ENCODE measurements around the gene SMYD3.

Gene SMYD3

DNA sequence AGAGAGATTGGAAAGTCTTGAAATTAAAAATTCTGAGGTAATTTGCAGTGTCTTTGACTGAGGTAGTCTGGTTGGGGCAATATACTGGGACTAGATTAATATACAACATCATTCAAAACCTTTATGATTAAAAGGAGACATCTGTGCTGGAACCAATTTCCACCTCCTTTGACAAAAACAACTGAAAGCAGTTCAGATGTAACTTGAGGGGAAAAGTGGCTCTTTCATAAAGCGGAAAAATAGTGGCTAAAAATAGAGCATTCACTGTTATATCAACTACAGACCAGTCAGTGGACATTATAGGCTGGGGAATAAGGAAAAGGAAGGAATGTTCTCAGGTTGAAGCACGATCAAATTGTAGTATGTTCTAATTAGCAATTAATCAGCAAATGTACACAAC, 635.9 kb downstream of the SMYD3 start:
- no peak overlapping the region for H3K27ac ChIP-seq (replicated peaks)
- no peaks in the 10 kb centered on the region for H3K27me3 ChIP-seq (ENCODE audit: insufficient read depth, poor library complexity, severe bottlenecking)
- no peak overlapping the region for H3K4me3 ChIP-seq (replicated peaks; ENCODE audit: insufficient read depth, low read length)
- DNase-seq (ENCODE audit: low read depth in 1 of 2, low spot score in 1 of 2): no peak
- TF ChIP-seq POLR2AphosphoS5 (IDR thresholded peaks at IDR 0.05; ENCODE audit: low read depth): no peak
- TF ChIP-seq SPI1 (IDR thresholded peaks at IDR 0.05; ENCODE audit: borderline replicate concordance, low read depth): no peak
- no peak for TF ChIP-seq GABPA (IDR thresholded peaks at IDR 0.05; ENCODE audit: low read depth)

DNA sequence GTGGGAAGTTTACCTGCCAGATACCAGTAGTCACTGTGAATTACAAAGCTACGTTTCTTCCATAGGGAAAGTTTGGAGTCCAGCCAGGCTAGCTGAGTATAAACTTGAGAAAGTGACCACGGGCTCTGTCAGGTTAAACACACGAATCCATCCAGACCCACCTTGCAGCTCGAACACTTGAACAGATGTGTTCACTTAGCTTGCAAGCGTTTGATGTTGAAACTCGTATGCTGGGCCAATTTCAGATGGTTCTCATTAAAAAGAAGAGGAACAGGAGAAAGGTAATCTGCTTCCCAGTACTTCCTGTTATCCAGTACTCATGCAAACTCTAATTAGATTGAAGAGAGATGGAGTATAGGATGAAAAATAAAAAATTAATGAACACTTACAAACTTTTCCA, 636.4 kb downstream of the SMYD3 start:
- H3K27ac ChIP-seq (replicated peaks): no peak overlapping the region
- DNase-seq (ENCODE audit: low read depth in 1 of 2, low spot score in 1 of 2): no peak
- H3K27me3 ChIP-seq (ENCODE audit: insufficient read depth, poor library complexity, severe bottlenecking): no peaks in the 10 kb centered on the region
- TF ChIP-seq, protein P1, sequence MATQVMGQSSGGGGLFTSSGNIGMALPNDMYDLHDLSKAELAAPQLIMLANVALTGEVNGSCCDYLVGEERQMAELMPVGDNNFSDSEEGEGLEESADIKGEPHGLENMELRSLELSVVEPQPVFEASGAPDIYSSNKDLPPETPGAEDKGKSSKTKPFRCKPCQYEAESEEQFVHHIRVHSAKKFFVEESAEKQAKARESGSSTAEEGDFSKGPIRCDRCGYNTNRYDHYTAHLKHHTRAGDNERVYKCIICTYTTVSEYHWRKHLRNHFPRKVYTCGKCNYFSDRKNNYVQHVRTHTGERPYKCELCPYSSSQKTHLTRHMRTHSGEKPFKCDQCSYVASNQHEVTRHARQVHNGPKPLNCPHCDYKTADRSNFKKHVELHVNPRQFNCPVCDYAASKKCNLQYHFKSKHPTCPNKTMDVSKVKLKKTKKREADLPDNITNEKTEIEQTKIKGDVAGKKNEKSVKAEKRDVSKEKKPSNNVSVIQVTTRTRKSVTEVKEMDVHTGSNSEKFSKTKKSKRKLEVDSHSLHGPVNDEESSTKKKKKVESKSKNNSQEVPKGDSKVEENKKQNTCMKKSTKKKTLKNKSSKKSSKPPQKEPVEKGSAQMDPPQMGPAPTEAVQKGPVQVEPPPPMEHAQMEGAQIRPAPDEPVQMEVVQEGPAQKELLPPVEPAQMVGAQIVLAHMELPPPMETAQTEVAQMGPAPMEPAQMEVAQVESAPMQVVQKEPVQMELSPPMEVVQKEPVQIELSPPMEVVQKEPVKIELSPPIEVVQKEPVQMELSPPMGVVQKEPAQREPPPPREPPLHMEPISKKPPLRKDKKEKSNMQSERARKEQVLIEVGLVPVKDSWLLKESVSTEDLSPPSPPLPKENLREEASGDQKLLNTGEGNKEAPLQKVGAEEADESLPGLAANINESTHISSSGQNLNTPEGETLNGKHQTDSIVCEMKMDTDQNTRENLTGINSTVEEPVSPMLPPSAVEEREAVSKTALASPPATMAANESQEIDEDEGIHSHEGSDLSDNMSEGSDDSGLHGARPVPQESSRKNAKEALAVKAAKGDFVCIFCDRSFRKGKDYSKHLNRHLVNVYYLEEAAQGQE (IDR thresholded peaks at IDR 0.05; ENCODE audit: insufficient replicate concordance, low read depth): no peak
- no peak for TF ChIP-seq GABPA (IDR thresholded peaks at IDR 0.05; ENCODE audit: low read depth)
- TF ChIP-seq, protein P2, sequence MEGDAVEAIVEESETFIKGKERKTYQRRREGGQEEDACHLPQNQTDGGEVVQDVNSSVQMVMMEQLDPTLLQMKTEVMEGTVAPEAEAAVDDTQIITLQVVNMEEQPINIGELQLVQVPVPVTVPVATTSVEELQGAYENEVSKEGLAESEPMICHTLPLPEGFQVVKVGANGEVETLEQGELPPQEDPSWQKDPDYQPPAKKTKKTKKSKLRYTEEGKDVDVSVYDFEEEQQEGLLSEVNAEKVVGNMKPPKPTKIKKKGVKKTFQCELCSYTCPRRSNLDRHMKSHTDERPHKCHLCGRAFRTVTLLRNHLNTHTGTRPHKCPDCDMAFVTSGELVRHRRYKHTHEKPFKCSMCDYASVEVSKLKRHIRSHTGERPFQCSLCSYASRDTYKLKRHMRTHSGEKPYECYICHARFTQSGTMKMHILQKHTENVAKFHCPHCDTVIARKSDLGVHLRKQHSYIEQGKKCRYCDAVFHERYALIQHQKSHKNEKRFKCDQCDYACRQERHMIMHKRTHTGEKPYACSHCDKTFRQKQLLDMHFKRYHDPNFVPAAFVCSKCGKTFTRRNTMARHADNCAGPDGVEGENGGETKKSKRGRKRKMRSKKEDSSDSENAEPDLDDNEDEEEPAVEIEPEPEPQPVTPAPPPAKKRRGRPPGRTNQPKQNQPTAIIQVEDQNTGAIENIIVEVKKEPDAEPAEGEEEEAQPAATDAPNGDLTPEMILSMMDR (IDR thresholded peaks at IDR 0.05; ENCODE audit: insufficient read depth, low read length): no peak
- no peak overlapping the region for H3K4me3 ChIP-seq (replicated peaks; ENCODE audit: insufficient read depth, low read length)

DNA sequence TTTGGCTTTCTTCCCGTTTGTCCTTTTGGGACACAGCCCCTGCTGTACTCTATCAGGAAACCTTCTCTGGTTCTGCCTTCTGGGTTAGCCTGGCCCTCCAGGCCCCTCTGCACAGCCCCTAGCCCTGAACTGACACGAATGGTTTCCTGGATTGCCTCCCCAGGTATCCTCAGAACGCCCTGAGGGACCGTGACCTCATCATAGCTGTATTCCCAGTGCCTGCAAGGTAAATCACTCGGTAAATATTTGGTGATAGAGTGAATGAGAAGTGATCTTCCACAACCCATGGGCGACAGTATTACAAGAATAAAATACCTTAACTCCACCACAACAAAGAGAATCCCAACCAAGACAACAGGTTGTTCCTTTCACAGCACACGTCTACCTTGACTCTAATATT, 637.2 kb downstream of the SMYD3 start:
- no peak overlapping the region for H3K4me3 ChIP-seq (replicated peaks; ENCODE audit: insufficient read depth, low read length)
- H3K27me3 ChIP-seq (ENCODE audit: insufficient read depth, poor library complexity, severe bottlenecking): no peaks in the 10 kb centered on the region
- H3K27ac ChIP-seq (replicated peaks): no peak overlapping the region
- TF ChIP-seq, protein P1 (IDR thresholded peaks at IDR 0.05; ENCODE audit: insufficient replicate concordance, low read depth): no peak
- TF ChIP-seq POLR2AphosphoS5 (IDR thresholded peaks at IDR 0.05; ENCODE audit: low read depth): no peak
- TF ChIP-seq SPI1 (IDR thresholded peaks at IDR 0.05; ENCODE audit: borderline replicate concordance, low read depth): no peak
- TF ChIP-seq, protein P2 (IDR thresholded peaks at IDR 0.05; ENCODE audit: insufficient read depth, low read length): no peak
- no peak for TF ChIP-seq GABPA (IDR thresholded peaks at IDR 0.05; ENCODE audit: low read depth)
- no peak for DNase-seq (ENCODE audit: low read depth in 1 of 2, low spot score in 1 of 2)

DNA sequence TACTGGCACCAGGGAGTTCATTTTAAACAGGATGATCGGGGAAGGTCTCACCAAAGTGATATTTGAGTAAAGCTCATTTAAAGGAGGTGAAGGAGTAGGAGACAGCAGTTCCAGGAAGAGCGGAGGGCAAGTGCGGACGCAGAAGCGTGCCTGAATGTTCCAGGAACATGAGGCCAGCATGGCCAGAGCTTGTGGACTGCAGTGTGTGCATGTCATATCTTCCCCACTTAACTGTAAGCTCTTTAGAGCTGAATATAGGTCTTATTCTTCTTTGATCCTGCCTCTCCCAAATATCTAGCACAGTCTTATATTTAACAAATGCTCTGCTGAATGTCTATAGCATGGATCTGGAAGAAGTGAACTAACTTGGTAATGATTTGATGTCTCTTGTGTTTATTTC, 639.3 kb downstream of the SMYD3 start:
- DNase-seq (ENCODE audit: low read depth in 1 of 2, low spot score in 1 of 2): no peak
- no peak overlapping the region for H3K27ac ChIP-seq (replicated peaks)
- TF ChIP-seq SPI1 (IDR thresholded peaks at IDR 0.05; ENCODE audit: borderline replicate concordance, low read depth) (no peak), POLR2AphosphoS5 (IDR thresholded peaks at IDR 0.05; ENCODE audit: low read depth) (no peak), GABPA (IDR thresholded peaks at IDR 0.05; ENCODE audit: low read depth) (no peak)
- TF ChIP-seq, protein P1 (IDR thresholded peaks at IDR 0.05; ENCODE audit: insufficient replicate concordance, low read depth): no peak
- TF ChIP-seq, protein P2 (IDR thresholded peaks at IDR 0.05; ENCODE audit: insufficient read depth, low read length): no peak

More for the DNA sequence above, 639.3 kb downstream of the SMYD3 start:
- Histone ChIP-seq H3K4me3 (replicated peaks; ENCODE audit: insufficient read depth, low read length) (no peak overlapping the region), H3K27me3 (ENCODE audit: insufficient read depth, poor library complexity, severe bottlenecking) (no peaks in the 10 kb centered on the region)
